ENCODE data around the gene CDH10. TPM values are rescaled to one million over a fixed set of nuclear protein-coding genes. Genes with fewer than 3 reads are reported as not detected.

The CDH10 gene
- polyA plus RNA-seq, 2 donors: not detected

DNA sequence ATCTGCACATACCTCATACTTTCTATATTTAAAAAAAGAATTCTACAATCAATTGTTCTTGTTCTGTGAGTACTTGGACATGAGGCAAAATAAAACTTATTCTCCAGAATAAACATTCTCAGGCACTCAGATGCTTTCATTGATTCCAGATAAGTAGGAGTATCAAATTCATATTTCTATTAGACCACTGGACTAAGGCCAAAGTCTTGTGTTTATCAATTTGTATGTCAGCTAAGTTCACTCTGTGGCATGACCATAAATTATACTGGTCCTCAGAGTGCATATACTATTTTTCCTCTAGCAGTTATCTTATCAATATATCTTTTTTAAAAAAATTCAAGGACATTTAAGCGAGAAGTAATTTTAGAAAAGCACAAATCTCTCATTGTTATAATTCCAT lies 28.2 kb downstream of the CDH10 start:
- Histone ChIP-seq H3K27me3 (ENCODE audit: control insufficient read depth in 1 of 2, insufficient read depth in 2 of 2, low read length in 2 of 2) (no peaks in the 10 kb centered on the region), H3K27ac (ENCODE audit: low read depth in 2 of 2, low read length in 1 of 2) (no peak overlapping the region), H3K4me1 (ENCODE audit: control insufficient read depth in 2 of 2, insufficient read depth in 2 of 2, low read length in 1 of 2) (no peaks in the 10 kb centered on the region), H3K36me3 (ENCODE audit: control insufficient read depth in 2 of 2, insufficient read depth in 2 of 2, low read length in 1 of 2) (no peaks in the 10 kb centered on the region), H3K4me3 (ENCODE audit: low read depth in 1 of 2, low read length in 2 of 2) (no peak overlapping the region), H3K9me3 (ENCODE audit: control insufficient read depth in 2 of 2, insufficient read depth in 1 of 2, low read depth in 1 of 2, low read length in 1 of 2) (no peaks in the 10 kb centered on the region)
- 68 to 89% methylated on average over 1 of the region's 1 CpG for WGBS, 2 donors

DNA sequence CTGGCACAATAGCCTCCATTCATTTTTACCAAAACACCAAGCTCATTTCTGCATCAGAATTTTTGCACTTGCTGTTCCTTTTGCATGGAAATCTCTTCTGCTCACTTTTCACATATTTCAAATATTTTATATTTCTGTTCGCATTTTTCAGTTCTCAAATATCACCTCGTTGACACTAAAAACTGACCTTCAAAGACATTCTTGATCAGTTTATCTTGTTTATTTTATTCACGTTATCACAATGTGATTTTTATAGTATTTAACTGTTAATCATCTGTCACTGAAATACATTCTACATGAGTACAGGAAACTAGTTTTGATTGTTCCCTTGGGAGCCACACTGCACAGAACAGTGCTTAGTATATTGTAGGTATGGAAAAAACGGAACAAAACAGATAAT lies 29.6 kb downstream of the CDH10 start:
- Histone ChIP-seq H3K36me3 (ENCODE audit: control insufficient read depth in 2 of 2, insufficient read depth in 2 of 2, low read length in 1 of 2) (no peaks in the 10 kb centered on the region), H3K27me3 (ENCODE audit: control insufficient read depth in 1 of 2, insufficient read depth in 2 of 2, low read length in 2 of 2) (no peaks in the 10 kb centered on the region), H3K4me3 (ENCODE audit: low read depth in 1 of 2, low read length in 2 of 2) (no peak overlapping the region), H3K4me1 (ENCODE audit: control insufficient read depth in 2 of 2, insufficient read depth in 2 of 2, low read length in 1 of 2) (no peaks in the 10 kb centered on the region), H3K27ac (ENCODE audit: low read depth in 2 of 2, low read length in 1 of 2) (no peak overlapping the region), H3K9me3 (ENCODE audit: control insufficient read depth in 2 of 2, insufficient read depth in 1 of 2, low read depth in 1 of 2, low read length in 1 of 2) (no peaks in the 10 kb centered on the region)
- 50 to 67% methylated on average over 4 of the region's 4 CpGs for WGBS, 2 donors

DNA sequence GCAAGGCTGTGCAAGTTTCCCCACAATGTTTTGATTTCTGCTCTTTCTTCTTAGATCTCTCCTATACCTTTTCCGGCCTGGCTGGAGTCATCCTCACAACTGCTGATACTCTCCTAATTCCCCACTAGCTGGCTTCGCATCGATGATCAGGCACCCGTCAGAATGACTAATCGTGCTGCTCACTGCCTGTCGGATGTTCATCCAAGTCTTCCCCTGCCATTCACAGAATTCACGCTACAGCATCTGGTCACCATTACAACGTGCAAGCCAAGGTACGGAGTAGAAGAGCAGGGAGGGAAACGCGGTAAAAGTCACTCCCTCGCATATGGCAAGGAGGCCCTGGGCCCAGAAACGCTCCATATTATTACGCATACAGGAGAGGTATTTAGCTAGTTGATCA lies 35.1 kb downstream of the CDH10 start:
- Histone ChIP-seq H3K27ac (ENCODE audit: low read depth in 2 of 2, low read length in 1 of 2) (no peak overlapping the region), H3K4me1 (ENCODE audit: control insufficient read depth in 2 of 2, insufficient read depth in 2 of 2, low read length in 1 of 2) (no peaks in the 10 kb centered on the region), H3K9me3 (ENCODE audit: control insufficient read depth in 2 of 2, insufficient read depth in 1 of 2, low read depth in 1 of 2, low read length in 1 of 2) (peaks cover 0 to 2% of the 10 kb centered on the region in 2 donors), H3K27me3 (ENCODE audit: control insufficient read depth in 1 of 2, insufficient read depth in 2 of 2, low read length in 2 of 2) (no peaks in the 10 kb centered on the region), H3K36me3 (ENCODE audit: control insufficient read depth in 2 of 2, insufficient read depth in 2 of 2, low read length in 1 of 2) (no peaks in the 10 kb centered on the region), H3K4me3 (ENCODE audit: low read depth in 1 of 2, low read length in 2 of 2) (no peak overlapping the region)
- WGBS, 2 donors: 91 to 92% methylated on average over 14 of the region's 14 CpGs

DNA sequence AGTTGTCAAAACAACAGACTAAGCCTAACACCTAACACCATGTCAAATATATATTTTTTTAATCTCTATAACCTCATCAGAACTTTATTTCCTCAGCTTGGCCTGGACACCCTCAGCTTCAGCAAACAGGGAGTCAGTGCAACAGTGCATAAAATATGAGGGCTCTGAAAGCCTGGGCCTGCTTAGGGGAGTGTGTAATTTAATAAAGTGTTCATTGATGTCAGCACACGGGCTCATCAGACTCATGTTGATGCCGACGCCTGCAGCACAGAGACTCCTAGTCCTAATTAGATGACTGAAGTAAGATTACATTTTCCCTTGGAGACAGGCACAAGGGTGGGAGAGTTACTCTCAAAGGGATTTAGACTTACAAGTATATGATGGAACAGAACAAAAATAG lies 37.8 kb downstream of the CDH10 start:
- no peak overlapping the region for H3K4me3 ChIP-seq (ENCODE audit: low read depth in 1 of 2, low read length in 2 of 2)
- no peaks in the 10 kb centered on the region for H3K36me3 ChIP-seq (ENCODE audit: control insufficient read depth in 2 of 2, insufficient read depth in 2 of 2, low read length in 1 of 2)
- 67 to 74% methylated on average over 3 of the region's 3 CpGs for WGBS, 2 donors
- no peaks in the 10 kb centered on the region for H3K27me3 ChIP-seq (ENCODE audit: control insufficient read depth in 1 of 2, insufficient read depth in 2 of 2, low read length in 2 of 2)
- no peak overlapping the region for H3K27ac ChIP-seq (ENCODE audit: low read depth in 2 of 2, low read length in 1 of 2)
- peaks cover 0 to 2% of the 10 kb centered on the region in 2 donors for H3K9me3 ChIP-seq (ENCODE audit: control insufficient read depth in 2 of 2, insufficient read depth in 1 of 2, low read depth in 1 of 2, low read length in 1 of 2)
- H3K4me1 ChIP-seq (ENCODE audit: control insufficient read depth in 2 of 2, insufficient read depth in 2 of 2, low read length in 1 of 2): no peaks in the 10 kb centered on the region

DNA sequence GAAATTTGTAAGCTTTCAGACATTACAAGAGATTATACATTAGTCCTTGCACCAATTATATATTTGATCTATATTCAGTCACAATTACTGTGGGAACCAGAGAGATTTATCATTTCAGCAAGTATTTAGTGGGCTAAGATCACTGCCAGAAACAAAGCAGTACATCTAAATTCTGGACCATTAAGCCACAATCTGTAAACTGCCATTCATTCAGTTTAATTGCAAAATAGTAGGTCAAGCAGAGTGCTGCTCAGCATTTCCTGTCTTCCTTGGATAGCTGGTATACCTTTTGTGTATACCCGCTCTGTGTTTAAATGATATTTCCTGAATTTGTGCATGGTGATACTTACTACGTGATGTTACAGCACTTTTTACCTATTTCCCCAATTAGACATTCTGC lies 42.6 kb downstream of the CDH10 start:
- 72 to 84% methylated on average over 2 of the region's 2 CpGs for WGBS, 2 donors
- Histone ChIP-seq H3K4me3 (ENCODE audit: low read depth in 1 of 2, low read length in 2 of 2) (no peak overlapping the region), H3K27me3 (ENCODE audit: control insufficient read depth in 1 of 2, insufficient read depth in 2 of 2, low read length in 2 of 2) (no peaks in the 10 kb centered on the region), H3K4me1 (ENCODE audit: control insufficient read depth in 2 of 2, insufficient read depth in 2 of 2, low read length in 1 of 2) (no peaks in the 10 kb centered on the region), H3K9me3 (ENCODE audit: control insufficient read depth in 2 of 2, insufficient read depth in 1 of 2, low read depth in 1 of 2, low read length in 1 of 2) (no peaks in the 10 kb centered on the region), H3K27ac (ENCODE audit: low read depth in 2 of 2, low read length in 1 of 2) (no peak overlapping the region), H3K36me3 (ENCODE audit: control insufficient read depth in 2 of 2, insufficient read depth in 2 of 2, low read length in 1 of 2) (no peaks in the 10 kb centered on the region)

DNA sequence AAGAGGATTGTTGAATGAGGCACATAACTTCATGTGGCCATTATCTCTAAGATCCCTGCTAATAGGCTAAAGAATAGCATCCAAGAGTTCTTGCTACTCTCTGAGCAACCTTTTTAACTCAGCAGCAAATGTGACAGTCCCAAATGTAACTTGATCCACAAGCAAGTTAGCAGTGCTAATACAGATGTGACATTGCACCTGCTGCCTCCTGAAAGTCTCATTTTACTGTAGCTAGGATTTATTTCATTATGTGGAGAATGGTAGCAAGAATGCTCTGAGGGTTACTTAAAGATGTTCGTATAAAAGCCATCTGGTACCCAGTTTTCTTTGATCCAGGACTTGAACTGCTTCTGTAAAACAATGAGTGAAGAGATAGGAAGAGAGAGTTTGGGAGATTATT lies 45.8 kb downstream of the CDH10 start:
- 39 to 48% methylated on average over 1 of the region's 1 CpG for WGBS, 2 donors
- H3K9me3 ChIP-seq (ENCODE audit: control insufficient read depth in 2 of 2, insufficient read depth in 1 of 2, low read depth in 1 of 2, low read length in 1 of 2): no peaks in the 10 kb centered on the region
- no peak overlapping the region for H3K4me3 ChIP-seq (ENCODE audit: low read depth in 1 of 2, low read length in 2 of 2)
- no peaks in the 10 kb centered on the region for H3K4me1 ChIP-seq (ENCODE audit: control insufficient read depth in 2 of 2, insufficient read depth in 2 of 2, low read length in 1 of 2)
- no peaks in the 10 kb centered on the region for H3K27me3 ChIP-seq (ENCODE audit: control insufficient read depth in 1 of 2, insufficient read depth in 2 of 2, low read length in 2 of 2)
- H3K36me3 ChIP-seq (ENCODE audit: control insufficient read depth in 2 of 2, insufficient read depth in 2 of 2, low read length in 1 of 2): no peaks in the 10 kb centered on the region
- H3K27ac ChIP-seq (ENCODE audit: low read depth in 2 of 2, low read length in 1 of 2): no peak overlapping the region

DNA sequence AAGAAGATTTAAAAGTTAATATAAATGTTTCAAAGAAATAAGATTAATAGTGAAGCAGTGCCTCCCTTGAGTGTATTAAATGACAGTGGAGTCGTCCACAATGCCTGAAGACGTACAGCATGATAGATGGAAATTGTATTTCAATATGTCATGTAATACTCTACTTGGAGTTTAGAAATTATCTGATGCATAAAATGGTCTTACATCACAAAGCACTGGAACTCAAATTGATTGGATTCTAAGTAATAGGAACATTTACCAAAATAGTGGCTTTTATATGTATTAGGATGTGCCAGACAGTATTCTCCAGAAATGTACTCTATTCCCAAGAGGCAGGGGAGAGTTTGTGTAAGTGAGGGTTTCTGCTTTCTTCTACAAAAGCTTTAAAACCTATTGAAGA lies 49.4 kb downstream of the CDH10 start:
- Histone ChIP-seq H3K4me3 (ENCODE audit: low read depth in 1 of 2, low read length in 2 of 2) (no peak overlapping the region), H3K36me3 (ENCODE audit: control insufficient read depth in 2 of 2, insufficient read depth in 2 of 2, low read length in 1 of 2) (no peaks in the 10 kb centered on the region), H3K27ac (ENCODE audit: low read depth in 2 of 2, low read length in 1 of 2) (no peak overlapping the region), H3K4me1 (ENCODE audit: control insufficient read depth in 2 of 2, insufficient read depth in 2 of 2, low read length in 1 of 2) (no peaks in the 10 kb centered on the region), H3K9me3 (ENCODE audit: control insufficient read depth in 2 of 2, insufficient read depth in 1 of 2, low read depth in 1 of 2, low read length in 1 of 2) (no peaks in the 10 kb centered on the region), H3K27me3 (ENCODE audit: control insufficient read depth in 1 of 2, insufficient read depth in 2 of 2, low read length in 2 of 2) (no peaks in the 10 kb centered on the region)
- WGBS, 2 donors: 57 to 61% methylated on average over 2 of the region's 2 CpGs

DNA sequence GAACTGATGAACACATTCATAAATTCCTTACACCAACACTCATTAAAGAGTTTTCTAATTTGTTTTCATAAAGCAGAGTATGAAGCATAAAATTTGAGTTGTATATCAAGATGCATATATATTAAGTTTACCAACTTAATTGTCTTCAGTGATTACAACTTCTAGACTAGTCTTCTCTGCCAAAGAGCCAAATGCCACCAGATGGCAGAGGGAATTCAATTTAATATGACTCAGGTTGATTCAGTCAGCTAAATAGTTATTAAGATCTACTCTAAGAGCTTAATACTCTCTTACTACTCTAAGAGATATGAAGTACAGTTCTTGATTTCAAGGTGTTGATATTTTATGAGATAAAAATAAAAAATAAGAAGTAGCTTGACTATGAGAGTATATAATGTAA lies 53.4 kb downstream of the CDH10 start:
- Histone ChIP-seq H3K4me1 (ENCODE audit: control insufficient read depth in 2 of 2, insufficient read depth in 2 of 2, low read length in 1 of 2) (no peaks in the 10 kb centered on the region), H3K4me3 (ENCODE audit: low read depth in 1 of 2, low read length in 2 of 2) (no peak overlapping the region), H3K27ac (ENCODE audit: low read depth in 2 of 2, low read length in 1 of 2) (no peak overlapping the region), H3K9me3 (ENCODE audit: control insufficient read depth in 2 of 2, insufficient read depth in 1 of 2, low read depth in 1 of 2, low read length in 1 of 2) (no peaks in the 10 kb centered on the region), H3K36me3 (ENCODE audit: control insufficient read depth in 2 of 2, insufficient read depth in 2 of 2, low read length in 1 of 2) (no peaks in the 10 kb centered on the region), H3K27me3 (ENCODE audit: control insufficient read depth in 1 of 2, insufficient read depth in 2 of 2, low read length in 2 of 2) (no peaks in the 10 kb centered on the region)

DNA sequence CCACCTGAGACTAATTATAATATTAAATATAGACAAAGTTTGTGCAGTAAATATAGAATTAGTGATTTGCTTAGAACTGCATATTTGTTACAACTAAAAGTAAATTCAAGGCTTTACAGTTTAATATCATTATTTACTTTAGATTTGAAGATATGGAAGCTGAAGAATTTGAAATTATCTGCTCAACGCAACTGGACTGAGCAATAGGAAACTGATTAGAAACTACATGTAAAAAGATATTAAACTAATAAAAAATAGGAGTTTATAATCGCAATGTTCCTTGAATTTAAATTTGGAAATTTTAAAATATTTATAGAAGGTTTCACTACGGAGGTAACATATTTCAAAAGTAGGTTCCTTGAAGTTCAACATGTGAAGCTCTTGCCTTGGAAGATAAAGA lies 55.2 kb downstream of the CDH10 start:
- Histone ChIP-seq H3K27me3 (ENCODE audit: control insufficient read depth in 1 of 2, insufficient read depth in 2 of 2, low read length in 2 of 2) (no peaks in the 10 kb centered on the region), H3K9me3 (ENCODE audit: control insufficient read depth in 2 of 2, insufficient read depth in 1 of 2, low read depth in 1 of 2, low read length in 1 of 2) (no peaks in the 10 kb centered on the region), H3K36me3 (ENCODE audit: control insufficient read depth in 2 of 2, insufficient read depth in 2 of 2, low read length in 1 of 2) (no peaks in the 10 kb centered on the region), H3K4me1 (ENCODE audit: control insufficient read depth in 2 of 2, insufficient read depth in 2 of 2, low read length in 1 of 2) (no peaks in the 10 kb centered on the region), H3K4me3 (ENCODE audit: low read depth in 1 of 2, low read length in 2 of 2) (no peak overlapping the region), H3K27ac (ENCODE audit: low read depth in 2 of 2, low read length in 1 of 2) (no peak overlapping the region)
- 75 to 82% methylated on average over 3 of the region's 3 CpGs for WGBS, 2 donors

DNA sequence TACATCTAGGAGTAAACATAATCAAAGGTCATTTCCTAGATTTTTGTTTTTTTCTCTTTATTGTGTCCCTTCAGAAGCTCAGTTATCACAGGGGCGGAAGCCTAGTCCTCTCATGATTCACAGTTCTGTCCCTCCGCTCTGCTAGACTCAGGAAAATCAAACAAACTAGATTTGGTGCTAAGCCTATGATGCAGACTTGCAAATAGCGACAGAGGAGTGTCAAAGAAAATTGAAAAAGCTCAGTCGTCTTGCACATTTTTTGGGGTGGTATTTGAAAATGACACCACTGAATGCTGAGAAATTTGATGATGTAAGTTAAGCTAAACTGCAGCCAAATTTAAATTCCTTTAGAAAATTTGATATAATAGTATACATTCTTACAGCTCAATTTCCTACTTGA lies 59.0 kb downstream of the CDH10 start:
- no peak overlapping the region for H3K27ac ChIP-seq (ENCODE audit: low read depth in 2 of 2, low read length in 1 of 2)
- 77 to 82% methylated on average over 4 of the region's 4 CpGs for WGBS, 2 donors
- no peaks in the 10 kb centered on the region for H3K36me3 ChIP-seq (ENCODE audit: control insufficient read depth in 2 of 2, insufficient read depth in 2 of 2, low read length in 1 of 2)
- no peaks in the 10 kb centered on the region for H3K9me3 ChIP-seq (ENCODE audit: control insufficient read depth in 2 of 2, insufficient read depth in 1 of 2, low read depth in 1 of 2, low read length in 1 of 2)
- no peak overlapping the region for H3K4me3 ChIP-seq (ENCODE audit: low read depth in 1 of 2, low read length in 2 of 2)
- H3K4me1 ChIP-seq (ENCODE audit: control insufficient read depth in 2 of 2, insufficient read depth in 2 of 2, low read length in 1 of 2): no peaks in the 10 kb centered on the region
- H3K27me3 ChIP-seq (ENCODE audit: control insufficient read depth in 1 of 2, insufficient read depth in 2 of 2, low read length in 2 of 2): no peaks in the 10 kb centered on the region

All from esophagus (tissue), 2 donors.